ENCODE data around the gene LCN2.

LCN2 gene

DNA sequence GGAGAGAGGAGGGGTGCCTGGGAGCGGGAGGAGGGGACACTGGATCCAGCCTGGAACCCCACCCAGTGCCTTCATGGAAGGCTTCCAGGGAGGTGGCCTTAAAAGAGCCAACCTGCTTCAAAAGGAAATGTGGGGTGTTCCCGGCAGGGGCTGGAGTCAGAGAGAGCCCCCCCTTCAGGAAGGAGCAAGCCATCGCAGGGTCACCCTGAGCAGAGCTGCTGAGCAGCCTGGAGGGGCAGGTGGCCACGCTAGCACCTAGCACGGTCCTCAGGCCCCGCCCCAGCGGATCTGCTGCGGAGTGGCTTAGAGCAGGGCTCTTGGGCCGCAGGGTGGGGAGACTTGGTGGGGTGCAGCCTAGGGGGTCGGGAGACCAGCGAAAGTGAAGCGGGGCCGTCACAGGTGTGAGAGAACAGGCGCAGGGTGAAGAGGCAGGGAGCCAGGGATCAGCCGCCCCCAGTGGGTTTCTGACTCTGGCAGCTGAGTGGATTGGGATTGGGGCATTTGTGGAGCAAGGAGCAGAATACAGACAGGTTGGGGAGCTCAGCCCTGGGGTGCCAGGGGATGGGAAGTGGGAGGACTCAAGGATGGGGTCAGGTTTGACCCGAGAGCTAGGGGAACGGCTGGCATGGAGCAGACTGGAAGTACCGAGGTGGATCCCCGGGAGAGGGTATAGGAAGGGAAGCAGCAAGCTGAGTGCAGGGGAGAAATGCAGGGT is 1.5 kb downstream of the LCN2 start:
- no peak for DNase-seq (ENCODE audit: low read depth)

DNA sequence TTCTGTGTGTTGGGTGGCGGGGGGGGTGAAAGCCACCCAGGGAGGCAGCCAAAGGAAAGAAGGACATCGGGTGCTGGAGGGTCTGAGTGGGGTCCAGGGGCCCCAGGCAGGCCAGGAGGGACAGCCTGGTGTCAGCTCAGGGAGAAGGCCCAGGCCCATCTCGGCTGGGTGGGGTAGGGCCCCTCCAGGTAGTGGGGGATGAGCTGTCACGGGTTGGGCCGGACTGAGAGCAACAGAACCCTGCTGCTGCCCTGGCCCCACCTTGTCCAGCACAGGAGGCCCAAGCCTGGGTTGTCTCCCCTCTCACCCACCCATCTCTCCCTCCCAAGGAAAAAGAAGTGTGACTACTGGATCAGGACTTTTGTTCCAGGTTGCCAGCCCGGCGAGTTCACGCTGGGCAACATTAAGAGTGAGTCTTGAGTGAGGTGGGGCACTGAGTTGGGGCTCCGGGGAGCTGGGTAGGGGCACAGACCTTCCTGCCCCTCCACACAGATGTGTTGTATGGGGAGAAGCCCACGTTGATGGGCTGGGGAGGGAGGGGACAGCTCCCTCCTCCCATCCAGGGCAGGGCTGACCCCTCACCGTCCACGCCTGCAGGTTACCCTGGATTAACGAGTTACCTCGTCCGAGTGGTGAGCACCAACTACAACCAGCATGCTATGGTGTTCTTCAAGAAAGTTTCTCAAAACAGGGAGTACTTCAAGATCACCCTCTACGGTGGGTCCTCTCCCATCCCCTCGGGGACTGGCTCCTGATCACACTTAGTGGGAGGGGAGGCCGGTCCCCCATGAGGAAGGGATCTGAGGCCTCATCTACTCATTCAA is 2.3 kb downstream of the LCN2 start:
- DNase-seq (ENCODE audit: low read depth): no peak

DNA sequence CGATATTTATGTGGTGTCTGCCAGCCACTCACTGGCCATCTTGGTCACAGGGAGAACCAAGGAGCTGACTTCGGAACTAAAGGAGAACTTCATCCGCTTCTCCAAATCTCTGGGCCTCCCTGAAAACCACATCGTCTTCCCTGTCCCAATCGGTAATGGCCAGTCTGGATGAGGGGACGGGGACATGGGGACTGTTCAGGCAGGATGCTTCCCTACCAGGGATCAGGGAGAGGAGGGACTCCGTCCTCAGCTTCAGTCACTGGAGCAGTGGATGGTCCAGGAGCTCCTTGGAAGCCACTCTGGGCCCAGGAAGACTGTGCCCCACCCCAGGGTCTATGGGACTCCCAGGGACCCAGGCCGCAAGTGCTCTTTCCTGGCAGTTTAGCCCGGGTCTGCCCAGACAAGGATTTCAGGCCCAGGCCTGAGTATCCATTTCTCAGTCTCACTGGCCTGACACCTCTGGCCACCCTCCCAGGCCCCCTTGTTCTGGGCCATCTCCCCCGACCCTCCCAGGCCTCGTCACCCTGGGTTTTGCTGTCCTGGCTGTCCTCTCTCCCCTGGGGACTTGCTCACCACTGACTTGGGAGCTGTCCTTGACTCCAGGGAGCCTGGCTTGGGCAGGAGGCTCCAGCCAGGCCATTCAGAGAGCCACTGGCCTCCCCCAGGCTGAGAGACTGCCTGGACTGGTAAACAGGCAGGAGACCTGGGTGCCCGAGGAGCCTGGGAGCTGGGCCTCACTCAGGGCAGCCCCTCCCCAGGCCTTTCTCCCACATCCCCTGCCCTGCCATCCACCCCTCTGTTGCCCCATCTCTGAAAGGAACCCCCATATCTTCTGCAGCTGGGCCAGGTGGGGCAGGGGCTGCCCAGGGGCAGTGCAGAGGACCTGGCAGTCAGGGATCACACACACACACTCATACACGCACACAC is 3.1 kb downstream of the LCN2 start:
- no peak for DNase-seq (ENCODE audit: low read depth)

DNA sequence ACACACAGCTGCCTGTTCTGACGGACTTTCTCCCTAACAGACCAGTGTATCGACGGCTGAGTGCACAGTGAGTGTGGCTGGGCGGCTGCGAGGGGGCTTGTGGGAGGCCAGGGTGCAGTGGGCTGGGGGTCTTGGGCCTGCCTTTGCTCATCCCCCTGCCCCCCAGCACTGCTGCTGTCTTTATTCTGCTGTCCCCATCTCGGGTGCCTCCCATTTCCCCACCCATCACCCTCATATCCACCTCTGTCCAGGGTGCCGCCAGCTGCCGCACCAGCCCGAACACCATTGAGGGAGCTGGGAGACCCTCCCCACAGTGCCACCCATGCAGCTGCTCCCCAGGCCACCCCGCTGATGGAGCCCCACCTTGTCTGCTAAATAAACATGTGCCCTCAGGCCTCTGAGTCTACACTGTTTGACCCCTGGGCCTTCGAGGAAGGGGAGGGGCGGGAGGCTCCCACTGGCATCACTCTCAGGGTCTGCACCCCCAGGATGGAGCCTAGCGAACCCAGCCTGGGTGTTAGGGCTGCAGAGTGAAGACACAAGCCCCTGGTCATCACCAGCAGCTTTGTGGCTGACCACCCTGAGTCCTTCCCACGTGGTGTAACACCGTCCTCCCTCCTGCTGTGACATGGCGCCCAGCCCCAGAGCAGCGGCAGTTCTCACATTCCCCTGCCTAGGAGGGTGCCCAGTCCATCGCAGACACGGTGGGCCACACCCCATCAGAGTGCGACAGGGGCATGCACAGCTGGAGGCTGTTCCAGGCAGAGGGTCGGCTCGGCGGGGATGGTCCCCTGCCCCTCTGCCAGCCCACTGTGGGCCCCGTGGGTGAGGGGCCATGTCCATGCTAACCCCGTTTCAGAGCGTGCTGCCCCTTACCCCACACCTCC is 4.0 kb downstream of the LCN2 start:
- no peak for DNase-seq (ENCODE audit: low read depth)

DNA sequence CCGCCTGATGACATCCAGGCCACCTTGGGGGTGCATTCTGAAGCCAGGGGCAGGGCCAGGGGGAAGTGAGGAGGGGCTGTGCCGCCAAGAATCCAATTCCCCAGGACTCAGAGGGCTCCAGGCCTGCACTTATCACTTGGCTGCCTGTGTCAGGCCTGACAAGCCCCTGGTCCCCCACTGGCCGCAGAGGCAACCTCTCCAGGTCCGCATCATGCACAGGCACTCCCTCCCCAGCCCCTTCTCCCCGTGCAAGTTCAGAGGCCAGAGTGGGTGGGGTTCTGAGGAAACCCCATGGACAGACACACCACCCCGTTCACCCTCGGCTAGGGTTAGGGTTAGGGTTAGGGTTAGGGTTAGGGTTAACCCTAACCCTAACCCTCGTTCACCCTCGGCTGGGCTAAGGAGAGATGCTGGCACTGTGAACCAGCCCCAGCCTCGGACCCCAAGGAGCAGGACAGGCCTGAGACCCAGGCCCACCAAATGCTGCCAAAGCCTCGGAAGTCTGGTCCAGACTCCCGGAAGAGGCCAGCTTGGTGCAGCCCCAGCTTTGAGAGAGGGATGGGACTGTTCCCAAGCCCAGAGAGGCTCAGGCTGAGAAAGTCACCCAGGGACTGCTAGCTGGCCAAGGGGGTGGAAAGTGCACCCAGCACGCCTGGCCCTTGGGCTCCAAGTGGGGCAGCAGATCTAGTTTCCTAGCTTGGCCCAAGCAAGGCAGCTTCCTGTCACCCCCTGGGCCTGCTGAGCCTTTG is 4.9 kb downstream of the LCN2 start:
- DNase-seq (ENCODE audit: low read depth): no peak

DNA sequence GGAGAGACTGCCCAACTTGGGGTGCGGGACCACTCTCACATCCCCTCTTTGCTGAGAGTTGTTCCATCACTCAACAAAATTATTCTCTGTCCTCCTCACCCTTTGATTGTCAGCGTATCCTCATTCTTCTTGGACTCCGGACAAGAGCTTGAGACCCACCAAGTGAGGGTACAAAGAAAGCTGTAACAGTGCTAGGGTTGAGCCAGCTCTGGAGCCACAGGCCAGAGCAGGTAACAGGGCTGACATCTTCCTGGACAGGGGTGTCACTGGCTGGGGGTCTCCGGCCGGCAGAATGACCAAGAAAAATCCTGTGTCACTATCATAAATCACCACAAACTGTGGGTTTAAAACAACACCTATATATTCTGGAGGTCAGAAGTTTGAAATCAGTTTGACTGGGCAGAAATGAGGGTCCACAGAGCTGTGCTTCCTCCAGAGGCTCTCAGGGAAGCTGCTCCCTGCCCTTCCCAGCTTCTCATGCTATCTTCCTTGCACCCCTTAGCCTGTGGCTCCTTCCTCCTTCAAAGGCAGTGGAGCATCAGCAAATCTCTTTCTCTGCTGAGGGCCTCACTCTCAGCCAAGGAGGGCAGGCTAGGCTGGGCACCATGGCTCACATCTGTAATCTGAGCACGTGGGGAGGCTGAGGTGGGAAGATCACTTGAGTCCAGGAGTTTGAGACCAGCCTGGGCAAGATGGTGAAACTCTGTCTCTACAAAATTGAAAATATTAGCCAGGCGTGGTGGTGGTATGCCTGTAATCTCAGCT is 6.7 kb downstream of the LCN2 start:
- no peak for DNase-seq (ENCODE audit: low read depth)

DNA sequence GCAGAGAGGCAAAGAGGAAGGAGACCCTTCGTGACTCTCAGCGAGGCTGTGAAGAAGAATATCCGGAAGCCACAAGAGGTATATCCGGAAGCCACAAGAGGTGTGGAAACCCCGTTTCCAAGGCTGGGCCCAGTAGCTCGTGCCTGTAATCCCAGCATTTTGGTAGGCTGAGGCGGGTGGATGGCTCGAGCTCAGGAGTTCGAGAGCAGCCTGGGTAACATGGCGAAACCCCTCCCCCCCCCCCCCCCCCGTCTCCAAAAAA is 10.2 kb downstream of the LCN2 start:
- peak; percentile 35 for DNase-seq (ENCODE audit: low read depth)

DNA sequence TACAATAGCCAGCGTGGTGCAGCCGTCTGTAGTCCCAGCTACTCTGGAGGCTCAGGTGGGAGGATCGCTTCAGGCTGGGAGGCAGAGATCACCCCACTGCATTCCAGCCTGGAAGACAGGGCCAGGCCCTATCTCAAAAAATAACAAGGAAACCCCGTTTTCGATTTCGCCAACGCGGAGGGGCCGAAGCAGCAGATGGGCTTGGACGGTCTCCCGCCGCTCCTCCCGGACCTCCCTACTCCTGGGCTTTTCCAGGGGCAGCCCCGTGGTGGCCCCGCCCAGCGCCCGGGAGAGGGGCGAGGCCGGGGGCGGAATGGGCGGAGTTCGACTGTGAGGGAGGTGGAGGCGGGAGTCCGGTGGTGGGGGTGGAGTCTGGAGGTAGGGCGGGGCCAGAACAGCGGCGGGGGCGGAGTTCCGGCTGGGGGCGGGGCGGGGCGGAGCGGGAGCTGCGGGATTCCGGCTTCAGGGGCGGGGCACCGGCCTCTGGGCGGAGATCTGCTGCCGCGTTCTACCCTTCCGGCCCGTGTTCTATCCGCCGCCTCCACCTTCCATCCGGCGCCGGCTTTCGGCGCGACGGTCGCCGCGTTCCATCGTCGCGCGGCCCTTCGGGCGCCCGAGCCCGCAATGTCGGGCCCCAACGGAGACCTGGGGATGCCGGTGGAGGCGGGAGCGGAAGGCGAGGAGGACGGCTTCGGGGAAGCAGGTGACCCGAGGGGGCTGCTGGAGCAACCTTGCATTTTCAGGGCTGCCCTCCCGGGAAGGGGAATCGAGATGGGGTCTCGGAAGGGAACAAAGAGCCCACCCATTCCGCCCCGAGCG is 10.7 kb downstream of the LCN2 start, which contains the start of gene BBLN:
Gene BBLN, plus strand, starts transcription at position 482 of the 819 bp plus-strand sequence. Its CDS starts 143 bp downstream, at position 625.
- peak; percentile 89 for DNase-seq (ENCODE audit: low read depth)

DNA sequence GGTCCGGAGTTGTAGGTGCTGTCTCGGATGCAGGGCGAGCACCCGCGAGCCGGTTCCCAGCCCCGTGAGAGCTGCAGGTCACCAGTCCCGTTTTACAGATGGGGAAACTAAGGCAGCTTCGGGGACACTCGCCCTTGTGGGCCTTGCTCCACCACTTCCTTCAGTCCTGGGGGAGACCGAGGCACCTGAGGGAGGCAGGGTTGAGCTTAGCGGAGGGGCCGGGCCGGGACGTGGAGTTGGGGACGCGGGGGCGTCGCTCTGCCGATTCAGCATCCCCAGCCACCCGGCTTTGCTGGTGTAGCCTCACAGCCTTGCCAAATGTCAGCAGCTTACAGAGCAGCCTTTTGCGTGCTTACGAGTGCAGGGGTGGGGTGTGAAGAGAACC is 11.3 kb downstream of the LCN2 start:
- DNase-seq (ENCODE audit: low read depth): peak; percentile 32

DNA sequence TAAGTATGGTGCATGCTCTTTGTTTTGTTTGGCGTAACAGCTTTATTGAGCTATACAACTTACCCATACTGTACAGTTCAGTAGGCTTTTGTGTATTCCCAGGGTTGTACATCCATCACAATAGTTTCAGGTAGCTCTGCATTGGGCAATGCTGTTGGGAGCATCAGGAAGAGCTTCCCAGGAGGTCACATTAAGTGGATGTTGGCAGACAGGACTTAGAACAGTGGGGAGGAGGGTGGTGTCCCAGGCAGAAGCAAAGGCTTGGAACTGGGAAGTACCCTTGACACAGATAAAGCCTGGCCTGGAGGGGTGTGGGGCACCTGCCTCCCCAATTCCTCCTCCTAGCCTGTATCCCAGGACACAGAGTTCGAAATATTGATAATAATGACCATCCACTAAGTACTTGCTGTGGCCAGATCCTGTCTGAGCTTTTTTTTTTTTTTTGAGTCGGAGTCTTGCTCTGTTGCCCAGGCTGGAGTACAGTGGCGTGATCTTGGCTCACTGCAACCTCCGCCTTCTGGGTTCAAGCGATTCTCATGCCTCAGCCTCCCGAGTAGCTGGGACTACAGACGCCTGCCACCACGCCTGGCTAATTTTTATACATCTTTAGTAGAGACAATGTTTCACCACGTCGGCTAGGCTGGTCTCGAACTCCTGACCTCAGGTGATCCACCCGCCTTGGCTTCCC is 12.1 kb downstream of the LCN2 start:
- DNase-seq (ENCODE audit: low read depth): no peak

DNA sequence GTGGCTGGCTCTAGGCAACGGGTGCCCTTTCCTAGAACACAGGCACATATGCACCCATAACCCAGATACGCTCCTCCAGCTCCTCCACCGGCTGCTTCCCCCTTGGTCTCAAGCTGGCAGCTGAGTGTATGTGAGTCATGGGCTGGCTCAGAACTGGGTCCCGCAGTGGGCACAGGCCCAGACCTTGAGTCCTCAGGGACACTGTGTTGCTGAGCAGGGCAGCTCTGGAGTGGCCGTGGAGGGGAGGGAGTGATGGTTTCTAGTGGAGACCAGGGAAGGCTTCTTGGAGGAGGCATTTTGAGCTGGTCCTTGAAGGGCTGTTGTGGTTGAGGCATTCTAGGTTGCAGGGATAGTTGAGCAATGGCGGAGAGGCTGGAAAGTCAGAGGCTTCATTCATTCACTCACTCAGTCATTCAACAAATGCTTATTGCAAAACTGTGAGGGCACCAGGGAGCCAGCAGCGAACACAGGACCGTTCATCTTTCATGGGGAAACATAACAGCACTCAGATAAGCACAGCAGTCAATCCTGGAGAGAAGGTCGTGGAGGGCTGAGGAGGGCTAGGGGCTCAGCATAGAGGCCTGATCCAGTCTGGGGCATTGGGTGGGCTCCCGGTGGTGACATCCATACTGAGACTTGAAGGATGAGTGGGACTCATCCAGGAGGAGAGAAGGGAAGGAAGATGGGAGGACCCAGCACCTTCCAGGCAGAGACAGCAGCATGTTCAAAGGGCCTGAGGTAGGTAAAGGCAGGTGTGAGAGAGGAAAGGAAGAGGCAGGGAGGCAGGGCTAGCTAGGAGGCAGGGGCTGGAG is 13.2 kb downstream of the LCN2 start:
- DNase-seq (ENCODE audit: low read depth): no peak

DNA sequence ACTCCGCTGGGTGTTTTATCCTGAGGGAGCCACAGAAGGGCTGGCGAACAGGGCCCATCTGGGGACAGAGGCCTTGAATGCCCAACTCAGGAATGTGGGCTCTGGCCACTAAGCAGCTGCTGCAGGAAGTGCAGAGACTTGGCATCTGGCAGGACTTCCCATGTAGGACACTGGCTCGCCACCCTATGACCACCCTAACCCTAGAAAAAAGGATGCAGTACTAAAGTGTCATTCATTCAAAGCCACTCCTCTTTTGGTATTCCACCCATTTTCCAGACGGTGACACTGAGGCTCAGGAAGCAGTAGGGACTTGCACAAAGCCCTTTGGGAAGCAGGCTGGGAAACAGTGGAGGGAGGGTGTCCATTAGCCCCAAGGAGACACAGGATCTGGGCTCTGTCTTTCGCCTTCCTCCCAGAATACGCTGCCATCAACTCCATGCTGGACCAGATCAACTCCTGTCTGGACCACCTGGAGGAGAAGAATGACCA is 13.8 kb downstream of the LCN2 start:
- DNase-seq (ENCODE audit: low read depth): no peak

DNA sequence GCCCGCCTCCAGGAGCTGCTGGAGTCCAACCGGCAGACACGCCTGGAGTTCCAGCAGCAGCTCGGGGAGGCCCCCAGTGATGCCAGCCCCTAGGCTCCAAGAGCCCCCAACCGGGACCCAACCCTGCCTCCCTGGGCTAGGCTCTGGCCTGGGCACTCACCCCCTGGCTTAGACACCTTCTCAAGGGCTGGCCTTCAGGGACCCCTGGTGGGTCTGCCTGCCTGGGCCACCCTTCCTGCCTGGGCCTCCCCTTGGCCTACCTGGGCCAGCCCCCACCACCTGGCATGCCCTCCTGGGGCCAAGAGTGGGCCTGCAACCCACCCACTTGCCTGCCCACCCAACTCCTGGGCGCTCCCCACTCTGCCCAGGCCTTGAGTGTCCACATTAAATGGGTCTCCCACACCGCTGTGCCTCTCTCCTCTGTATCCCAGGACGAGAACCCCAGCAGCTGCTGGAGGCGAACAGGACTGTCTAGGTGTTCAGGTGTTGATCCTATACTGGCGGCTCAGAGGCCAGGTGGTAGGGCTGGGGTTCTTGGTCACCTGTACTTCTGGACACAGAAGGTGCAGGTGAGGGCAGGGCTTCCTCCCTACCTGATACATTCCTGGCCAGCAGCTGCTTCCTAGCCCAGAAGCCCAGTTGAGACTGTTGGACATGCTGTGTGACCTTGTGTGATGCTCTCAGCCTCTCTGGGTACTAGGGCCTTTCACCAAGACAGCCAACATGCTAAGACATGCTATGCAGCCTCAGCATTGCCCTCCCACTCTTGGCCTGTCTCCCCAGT is 14.5 kb downstream of the LCN2 start:
- DNase-seq (ENCODE audit: low read depth): no peak

DNA sequence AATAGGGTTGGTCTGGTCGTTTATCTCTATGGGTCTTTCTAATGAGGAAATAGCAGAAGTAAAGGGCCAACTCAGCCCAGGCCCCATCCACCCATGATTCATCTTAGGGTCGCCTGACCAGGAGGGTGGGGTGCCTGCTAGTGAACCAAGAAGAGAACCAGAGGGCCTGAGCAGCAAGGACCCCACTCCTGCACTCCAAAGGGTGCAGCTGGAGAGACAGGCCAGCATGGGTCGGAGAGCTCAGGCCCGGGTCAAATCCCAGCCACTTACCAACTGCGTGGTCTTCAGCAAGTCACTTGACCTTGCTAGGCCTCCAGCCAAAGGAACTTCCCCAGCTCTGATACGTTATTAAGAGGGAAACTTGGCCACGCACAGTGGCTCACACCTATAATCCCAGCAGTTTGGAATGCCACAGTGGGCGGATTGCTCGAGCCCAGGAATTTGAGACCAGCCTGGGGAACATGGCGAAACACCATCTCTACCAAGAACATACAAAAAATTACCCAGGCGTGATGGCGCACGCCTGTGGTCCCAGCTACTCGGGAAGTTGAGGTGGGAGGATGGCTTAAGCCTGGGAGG is 15.1 kb downstream of the LCN2 start:
- DNase-seq (ENCODE audit: low read depth): no peak

DNA sequence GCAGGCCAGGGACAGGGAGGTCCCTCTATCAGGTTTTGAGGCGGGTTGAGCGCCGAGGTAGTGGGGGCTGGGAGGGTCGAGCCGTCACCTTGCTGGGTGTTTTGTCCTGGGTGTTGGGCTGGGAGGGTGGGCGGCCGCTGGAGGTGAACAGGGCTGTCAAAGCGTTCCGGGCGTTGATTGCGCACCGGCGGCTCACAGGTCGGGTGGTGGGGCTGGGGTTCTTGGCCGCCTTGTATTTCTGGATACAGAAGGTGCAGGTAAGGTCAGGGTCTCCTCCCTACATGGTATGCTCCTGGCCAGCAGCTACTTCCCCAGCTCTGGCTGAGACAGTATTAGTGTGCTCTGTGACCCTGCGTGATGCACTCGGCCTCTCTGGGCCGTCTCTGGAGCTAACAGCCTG is 16.9 kb downstream of the LCN2 start:
- DNase-seq (ENCODE audit: low read depth): no peak

DNA sequence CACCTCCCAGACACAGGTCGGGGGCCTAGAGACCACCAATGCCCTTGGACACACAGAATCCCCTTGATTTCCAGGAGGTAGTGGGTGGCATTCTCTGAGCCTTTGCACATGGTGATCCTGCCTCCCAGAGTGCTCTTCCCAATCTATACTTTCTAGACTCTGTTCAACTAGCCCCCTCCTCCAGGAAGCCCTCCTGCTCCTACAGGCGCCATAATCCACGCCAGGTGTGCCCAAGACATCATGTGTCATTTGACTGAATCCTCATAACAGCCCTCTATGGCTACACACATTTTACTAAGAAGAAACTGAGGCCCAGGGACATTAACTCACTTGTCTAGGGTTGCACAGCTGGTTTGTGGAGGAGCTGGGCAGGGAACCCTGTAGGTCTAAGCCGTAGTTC is 18.0 kb downstream of the LCN2 start:
- DNase-seq (ENCODE audit: low read depth): no peak
